Measurements from ENCODE around the gene PLLP.

- TF ChIP-seq, protein P1, sequence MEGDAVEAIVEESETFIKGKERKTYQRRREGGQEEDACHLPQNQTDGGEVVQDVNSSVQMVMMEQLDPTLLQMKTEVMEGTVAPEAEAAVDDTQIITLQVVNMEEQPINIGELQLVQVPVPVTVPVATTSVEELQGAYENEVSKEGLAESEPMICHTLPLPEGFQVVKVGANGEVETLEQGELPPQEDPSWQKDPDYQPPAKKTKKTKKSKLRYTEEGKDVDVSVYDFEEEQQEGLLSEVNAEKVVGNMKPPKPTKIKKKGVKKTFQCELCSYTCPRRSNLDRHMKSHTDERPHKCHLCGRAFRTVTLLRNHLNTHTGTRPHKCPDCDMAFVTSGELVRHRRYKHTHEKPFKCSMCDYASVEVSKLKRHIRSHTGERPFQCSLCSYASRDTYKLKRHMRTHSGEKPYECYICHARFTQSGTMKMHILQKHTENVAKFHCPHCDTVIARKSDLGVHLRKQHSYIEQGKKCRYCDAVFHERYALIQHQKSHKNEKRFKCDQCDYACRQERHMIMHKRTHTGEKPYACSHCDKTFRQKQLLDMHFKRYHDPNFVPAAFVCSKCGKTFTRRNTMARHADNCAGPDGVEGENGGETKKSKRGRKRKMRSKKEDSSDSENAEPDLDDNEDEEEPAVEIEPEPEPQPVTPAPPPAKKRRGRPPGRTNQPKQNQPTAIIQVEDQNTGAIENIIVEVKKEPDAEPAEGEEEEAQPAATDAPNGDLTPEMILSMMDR (IDR thresholded peaks at IDR 0.05): no peak
- TF ChIP-seq POLR2A (IDR thresholded peaks at IDR 0.05): no peak
Observed at GRCh38 chr16:57209780-57210179, 74.7 kb downstream of the PLLP start.
